Hematopoietic multipotent progenitor cell (in vitro differentiated cells): ENCODE data around the gene HDAC1. TPM values are rescaled to one million over a fixed set of nuclear protein-coding genes. Genes with fewer than 3 reads are reported as not detected.
"Not testable (repeated sequence)": the region's sequence is repeated elsewhere in the genome, so short reads cannot be mapped to it uniquely, and the experiment has no call there.

Experiments used
- DNase-seq, 3 donors: peaks; one replicate each; pipeline ENCODE4 v3.0.0-alpha.2; 2011 to 2015; ENCODE audit warnings: low read depth in 2 of 3, low spot score in 2 of 3
- total RNA-seq: library from RNA; depleted of rRNA; stranded (reverse); fragments of >200 nt; gene quantifications from one replicate; pipeline ENCODE4 v1.2.3, GENCODE V29; 2012

Gene HDAC1
- total RNA-seq, 1 donor, result 65.7 TPM

DNA sequence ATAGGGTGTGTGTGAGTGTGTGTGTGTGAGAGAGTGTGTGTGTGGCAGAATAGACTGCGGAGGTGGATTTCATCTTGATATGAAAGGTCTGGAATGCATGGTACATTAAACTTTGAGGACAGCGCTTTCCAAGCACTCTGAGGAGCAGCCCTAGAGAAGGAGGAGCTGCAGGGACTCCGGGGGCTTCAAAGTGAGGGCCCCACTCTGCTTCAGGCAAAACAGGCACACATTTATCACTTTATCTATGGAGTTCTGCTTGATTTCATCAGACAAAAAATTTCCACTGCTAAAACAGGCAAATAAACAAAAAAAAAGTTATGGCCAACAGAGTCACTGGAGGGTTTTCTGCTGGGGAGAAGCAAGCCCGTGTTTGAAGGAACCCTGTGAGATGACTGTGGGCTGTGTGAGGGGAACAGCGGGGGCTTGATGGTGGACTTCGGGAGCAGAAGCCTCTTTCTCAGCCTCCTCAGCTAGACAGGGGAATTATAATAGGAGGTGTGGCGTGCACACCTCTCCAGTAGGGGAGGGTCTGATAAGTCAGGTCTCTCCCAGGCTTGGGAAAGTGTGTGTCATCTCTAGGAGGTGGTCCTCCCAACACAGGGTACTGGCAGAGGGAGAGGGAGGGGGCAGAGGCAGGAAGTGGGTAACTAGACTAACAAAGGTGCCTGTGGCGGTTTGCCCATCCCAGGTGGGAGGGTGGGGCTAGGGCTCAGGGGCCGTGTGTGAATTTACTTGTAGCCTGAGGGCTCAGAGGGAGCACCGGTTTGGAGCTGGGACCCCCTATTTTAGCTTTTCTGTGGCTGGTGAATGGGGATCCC is 18.3 kb upstream of the HDAC1 start:
- DNase-seq, result peak in 2 of 3 donors; percentile 33 to 58

DNA sequence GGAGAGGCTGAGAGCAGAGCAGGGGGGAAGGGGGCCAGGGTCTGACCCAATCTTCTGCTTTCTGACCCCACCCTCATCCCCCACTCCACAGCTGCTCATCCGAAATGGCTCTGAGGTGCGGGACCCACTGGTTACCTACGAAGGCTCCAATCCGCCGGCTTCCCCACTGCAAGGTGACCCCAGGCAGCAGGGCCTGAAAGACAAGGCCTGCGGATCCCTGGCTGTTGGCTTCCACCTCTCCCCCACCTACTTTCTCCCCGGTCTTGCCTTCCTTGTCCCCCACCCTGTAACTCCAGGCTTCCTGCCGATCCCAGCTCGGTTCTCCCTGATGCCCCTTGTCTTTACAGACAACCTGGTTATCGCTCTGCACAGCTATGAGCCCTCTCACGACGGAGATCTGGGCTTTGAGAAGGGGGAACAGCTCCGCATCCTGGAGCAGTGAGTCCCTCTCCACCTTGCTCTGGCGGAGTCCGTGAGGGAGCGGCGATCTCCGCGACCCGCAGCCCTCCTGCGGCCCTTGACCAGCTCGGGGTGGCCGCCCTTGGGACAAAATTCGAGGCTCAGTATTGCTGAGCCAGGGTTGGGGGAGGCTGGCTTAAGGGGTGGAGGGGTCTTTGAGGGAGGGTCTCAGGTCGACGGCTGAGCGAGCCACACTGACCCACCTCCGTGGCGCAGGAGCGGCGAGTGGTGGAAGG is 17.1 kb upstream of the HDAC1 start:
- DNase-seq, result no peak

DNA sequence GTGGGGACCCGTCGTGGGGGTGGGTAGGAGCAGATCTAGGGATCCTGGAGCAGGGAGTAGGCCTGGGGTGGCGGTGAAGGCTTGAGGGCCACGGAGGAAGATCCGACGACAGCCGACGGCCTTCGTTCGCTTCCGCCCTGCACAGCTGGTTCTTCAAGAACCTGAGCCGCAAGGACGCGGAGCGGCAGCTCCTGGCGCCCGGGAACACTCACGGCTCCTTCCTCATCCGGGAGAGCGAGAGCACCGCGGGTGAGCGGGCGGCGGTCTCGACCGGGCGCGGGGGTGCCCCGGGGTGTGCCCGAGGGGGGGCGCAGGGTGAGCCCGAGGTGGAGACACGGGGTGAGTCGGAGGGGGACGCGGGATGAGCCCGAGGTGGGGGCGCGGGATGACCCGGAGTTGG is 16.5 kb upstream of the HDAC1 start:
- peak in 1 of 3 donors; percentile 42 for DNase-seq

DNA sequence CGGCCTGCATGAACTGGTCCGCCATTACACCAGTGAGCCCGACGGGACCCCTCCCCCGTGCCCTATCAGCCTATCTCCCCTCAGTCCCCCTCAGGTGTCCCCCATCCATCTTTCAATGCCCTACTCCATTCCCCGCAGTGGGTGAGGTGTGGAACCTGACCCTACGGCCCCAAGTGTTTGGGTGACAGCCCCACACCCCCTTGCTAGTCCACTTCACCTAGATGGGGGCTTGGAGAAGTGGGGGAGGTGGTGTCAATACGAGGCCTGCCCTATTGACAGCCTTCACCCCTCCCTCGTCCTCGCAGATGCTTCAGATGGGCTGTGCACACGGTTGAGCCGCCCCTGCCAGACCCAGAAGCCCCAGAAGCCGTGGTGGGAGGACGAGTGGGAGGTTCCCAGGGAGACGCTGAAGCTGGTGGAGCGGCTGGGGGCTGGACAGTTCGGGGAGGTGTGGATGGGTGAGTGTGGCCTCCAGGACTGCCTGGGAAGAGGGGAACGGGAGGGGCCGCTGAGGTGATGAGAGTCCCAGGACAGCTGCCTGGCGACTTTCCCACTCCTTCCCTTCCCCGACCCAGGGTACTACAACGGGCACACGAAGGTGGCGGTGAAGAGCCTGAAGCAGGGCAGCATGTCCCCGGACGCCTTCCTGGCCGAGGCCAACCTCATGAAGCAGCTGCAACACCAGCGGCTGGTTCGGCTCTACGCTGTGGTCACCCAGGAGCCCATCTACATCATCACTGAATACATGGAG is 15.7 kb upstream of the HDAC1 start:
- DNase-seq, result no peak

DNA sequence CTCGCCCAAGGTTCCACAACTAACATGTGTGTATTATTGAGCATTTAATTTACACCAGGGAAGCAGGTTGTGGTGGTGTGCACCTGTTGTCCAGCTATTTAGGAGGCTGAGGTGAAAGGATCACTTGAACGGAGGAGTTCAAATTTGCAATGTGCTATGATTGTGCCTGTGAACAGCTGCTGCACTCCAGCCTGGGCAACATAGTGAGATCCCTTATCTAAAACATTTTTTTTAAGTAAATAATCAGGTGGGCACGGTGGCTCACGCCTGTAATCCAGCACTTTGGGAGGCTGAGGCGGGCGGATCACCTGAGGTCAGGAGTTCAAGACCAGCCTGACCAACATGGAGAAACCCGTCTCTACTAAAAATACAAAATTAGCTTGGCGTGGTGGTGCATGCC is 7.1 kb upstream of the HDAC1 start:
- not testable (repeated sequence) for DNase-seq

DNA sequence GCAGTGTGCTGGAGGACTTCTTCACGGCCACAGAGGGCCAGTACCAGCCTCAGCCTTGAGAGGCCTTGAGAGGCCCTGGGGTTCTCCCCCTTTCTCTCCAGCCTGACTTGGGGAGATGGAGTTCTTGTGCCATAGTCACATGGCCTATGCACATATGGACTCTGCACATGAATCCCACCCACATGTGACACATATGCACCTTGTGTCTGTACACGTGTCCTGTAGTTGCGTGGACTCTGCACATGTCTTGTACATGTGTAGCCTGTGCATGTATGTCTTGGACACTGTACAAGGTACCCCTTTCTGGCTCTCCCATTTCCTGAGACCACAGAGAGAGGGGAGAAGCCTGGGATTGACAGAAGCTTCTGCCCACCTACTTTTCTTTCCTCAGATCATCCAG is 6.2 kb upstream of the HDAC1 start:
- no peak for DNase-seq

DNA sequence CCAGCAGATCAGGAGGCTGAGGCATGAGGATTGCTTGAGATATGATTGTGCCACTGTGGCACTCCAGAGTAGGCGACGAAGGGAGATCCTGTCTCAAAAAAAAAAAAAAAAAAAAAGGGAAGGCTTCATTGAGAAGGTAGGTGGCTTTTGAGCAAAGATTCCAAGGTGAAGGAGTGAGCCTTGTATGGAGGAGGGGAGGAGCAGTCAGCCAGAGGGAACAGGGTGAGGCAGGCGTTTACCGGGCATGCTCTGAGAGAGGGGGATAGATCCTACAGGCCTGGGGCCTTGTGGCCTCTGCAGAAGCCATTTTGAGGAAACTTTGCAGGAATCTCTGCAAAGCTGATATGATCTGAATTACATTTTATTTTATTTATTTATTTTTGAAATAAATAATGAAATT is 5.1 kb upstream of the HDAC1 start:
- no peak for DNase-seq

DNA sequence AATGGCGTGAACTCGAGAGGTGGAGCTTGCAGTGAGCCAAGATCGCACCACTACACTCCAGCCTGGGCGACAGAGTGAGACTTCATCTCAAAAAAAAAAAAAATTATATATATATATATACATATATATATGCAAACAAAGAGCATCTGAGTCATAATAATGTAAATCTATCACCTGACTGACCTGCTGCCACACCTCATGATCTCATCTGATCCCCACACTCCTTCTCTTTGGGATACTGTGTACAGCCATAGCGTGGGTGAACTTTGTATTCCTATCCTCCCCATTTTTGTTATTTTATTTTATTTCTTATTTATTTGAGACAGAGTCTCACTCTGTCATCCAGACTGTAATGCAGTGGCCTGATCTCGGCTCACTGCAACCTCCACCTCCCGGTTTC is 2.6 kb upstream of the HDAC1 start:
- no peak for DNase-seq

DNA sequence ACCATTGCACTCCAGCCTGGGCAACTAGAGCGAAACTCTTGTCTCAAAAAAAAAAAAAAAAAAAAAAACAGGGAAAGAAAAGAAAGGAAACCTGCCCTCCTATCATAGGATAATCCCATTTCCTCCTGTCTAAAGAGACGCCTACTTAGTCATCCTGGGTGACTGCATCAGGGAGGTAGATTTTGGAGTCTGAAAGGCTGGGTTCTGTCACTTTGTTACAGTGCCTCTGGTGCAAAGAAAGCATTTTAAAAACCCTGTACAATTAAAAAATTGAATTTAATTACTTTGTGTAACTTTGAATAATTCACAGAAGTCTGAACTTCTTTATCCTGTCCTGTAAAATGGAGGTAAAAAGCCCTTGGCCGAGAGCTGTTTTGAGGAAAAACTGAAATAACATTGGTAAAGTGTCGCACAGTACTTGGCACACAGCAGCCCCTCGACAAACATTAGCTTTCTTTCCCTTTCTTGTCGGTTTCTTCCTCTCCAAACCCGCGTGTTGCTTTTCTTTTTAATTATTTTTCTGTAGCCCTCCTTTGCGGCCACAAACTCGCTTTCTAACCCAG is 657 bp upstream of the HDAC1 start:
- no peak for DNase-seq

DNA sequence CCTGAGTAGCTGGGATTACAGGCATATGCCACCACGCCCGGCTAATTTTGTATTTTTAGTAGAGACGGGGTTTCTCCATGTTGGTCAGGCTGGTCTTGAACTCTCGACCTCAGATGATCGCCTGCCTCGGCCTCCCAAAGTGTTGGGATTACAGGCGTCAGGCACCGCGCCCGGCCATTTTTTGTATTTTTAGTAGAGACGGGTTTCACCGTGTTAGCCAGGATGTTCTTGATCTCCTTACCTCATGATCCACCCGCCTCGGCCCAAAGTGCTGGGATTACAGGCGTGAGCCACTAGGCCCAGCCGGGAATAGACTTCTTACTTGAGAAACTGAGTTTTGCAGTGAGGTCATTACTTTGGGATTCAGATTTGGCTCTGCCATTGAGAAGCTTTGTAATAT is 6.3 kb downstream of the HDAC1 start:
- not testable (repeated sequence) for DNase-seq

DNA sequence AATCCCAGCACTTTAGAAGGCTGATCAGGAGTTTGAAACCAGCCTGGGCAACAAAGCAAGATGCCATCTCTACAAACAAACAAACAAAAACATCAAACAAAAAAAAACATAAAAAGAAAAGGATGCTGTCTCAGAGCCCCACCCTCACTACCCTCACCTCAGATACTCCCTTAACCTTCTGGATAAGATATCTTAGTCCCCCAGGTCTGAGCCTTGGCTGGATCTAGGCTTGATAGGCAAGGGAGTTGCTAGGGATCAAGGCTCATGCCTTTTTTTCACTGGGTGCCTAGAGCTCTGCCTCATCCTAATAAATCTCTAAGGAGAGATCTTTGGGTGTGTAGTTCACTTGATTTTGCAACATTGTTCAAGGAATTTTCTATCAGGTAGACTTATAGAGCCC is 7.4 kb downstream of the HDAC1 start:
- no peak for DNase-seq

DNA sequence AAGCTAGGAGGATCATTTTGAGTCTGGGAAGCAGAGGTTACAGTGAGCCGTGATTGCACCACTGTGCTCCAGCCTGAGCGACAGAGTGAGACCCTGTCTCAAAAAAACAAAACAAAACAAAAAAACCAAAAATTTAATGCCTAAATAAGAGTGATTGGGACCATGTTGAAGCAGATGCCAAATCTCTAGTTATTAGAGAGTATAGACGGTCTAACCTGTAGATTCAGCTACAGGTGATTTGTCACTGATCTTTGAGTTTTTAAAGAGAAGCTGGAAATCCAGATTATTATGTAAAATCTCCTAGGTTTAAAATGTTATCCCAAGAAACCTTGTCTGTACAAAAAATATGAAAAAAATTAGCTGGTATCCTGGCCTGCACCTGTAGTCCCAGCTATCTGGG is 11.5 kb downstream of the HDAC1 start:
- no peak for DNase-seq

DNA sequence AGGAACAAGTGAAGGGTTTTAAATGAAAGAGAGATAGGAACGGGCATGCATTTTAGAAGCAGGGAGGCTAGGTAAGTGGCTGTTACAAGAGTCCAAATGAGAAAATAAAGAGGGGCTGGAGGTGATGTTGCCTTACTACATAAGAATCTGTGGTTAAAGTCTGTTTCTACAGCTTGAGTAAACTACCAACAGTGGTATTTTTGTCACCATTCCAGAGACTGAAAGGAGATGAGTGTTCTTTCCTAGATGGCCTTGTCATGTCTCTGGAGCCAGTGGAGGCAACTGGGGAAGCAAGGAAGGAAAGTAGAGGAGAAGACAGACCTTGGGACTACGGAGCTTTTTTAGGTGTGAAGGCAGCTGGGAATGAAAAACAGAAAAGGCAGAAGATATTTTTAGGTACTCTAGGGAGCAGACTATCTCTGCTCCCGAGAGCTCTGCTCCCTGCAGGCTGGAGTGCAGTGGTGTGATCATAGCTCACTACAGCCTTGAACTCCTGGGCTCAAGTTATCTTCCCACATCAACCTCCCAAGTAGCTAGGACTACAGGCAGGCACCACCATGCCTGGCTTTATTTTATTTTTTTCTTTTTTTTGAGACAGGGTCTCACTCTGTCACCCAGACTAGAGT is 12.2 kb downstream of the HDAC1 start:
- no peak for DNase-seq

DNA sequence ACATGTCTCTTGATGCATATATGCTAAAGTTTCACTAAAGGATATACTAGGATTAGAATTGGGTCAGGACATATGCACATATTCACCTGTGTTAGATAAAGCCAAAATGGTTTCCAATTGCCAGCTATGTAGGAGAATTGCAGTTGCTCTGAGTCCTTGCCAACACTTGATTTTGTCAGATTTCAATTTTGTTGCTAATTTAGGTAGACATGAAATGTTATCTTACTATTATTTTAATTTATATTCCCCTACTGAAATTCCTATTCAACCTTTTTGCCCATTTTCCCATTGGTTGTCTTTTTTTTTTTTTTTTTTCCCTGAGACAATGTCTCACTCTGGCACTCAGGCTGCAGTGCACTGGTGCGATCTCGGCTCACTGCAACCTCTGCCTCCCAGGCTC is 13.4 kb downstream of the HDAC1 start:
- no peak for DNase-seq

DNA sequence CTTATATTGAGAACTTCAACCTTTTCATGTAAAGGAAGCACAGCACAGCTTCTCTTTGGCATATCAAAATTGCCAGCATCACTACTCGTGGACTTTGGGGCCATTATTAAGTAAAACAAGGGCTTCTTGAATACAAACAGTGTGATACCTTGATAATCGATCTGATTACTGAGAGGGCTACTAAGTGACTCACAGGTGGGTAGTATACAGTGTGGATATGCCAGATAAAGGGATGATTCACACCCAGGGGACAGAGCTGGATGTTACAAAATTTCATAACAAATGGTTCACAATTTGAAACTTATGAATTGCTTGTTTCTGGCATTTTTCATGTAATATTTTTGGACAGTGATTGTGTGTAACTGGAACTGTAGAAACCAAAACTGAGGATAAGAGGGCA is 15.4 kb downstream of the HDAC1 start:
- no peak for DNase-seq

DNA sequence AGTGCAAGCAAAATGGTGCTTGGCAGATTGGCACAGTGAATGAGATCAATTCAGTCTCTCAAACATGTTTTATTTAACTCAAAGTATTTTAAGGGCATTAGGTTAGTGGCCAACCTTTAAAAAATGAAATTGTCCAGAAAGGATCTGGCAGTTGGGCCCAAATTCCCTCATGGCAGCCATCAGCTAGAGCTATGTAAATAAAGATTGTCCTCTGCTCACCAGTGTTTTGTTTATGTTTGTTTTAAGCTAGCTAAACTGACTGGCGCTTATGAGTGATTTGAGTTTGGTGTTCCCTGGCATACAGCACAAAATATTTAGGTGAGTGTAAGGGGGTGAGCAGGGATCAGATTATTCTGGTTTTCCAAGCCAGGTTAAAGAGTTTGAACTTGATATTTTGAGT is 18.1 kb downstream of the HDAC1 start:
- DNase-seq, result no peak

DNA sequence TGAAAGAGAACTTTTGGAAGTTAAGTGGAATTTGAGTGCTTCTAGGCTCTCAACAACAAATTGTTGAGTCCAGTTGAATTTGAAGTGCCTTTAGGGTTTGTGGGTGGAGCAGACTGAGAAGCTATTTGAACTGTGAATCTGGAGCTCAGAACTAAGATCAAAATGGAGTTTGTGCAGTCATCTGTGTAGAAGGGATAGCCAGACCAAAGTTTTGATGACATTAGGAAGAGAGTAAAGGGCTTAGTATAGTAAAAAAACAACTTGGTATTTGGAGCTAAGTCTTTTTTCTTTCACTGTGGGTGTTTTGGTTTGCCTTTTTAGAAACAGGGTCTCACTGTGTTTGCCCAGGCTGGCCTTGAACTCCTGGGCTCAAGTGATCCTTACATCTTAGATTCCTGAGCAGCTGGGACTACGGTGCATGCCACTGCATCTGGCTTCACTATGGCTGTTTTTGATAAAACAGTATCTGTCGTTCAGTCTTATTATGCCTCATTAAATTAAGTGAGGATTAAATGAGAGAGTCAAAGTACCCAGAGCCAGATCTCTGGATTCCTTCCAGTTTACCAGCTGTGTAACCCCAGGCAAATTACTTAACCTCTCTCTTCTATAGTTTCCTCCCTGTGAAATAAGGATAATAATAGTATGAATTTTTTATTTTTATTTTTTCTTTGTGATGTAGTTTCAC is 20.0 kb downstream of the HDAC1 start:
- no peak for DNase-seq

DNA sequence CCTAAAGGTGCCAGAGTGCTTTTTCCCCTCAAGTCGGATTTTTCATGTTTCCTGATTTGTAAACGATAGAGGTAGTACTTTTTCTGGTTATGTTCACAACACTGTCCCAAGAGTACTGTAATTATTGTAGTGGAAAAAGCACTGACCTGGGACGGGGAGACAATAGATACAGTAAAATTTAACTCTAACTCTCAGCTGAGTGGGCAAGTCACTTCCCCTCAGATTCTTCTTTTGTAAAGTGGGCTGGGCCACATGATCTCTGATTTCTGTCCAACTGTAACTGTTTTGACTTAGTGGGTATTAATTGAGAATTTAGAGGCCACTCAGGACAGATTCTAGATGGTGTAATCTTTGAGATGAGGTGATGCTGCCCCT is 25.0 kb downstream of the HDAC1 start:
- no peak for DNase-seq

DNA sequence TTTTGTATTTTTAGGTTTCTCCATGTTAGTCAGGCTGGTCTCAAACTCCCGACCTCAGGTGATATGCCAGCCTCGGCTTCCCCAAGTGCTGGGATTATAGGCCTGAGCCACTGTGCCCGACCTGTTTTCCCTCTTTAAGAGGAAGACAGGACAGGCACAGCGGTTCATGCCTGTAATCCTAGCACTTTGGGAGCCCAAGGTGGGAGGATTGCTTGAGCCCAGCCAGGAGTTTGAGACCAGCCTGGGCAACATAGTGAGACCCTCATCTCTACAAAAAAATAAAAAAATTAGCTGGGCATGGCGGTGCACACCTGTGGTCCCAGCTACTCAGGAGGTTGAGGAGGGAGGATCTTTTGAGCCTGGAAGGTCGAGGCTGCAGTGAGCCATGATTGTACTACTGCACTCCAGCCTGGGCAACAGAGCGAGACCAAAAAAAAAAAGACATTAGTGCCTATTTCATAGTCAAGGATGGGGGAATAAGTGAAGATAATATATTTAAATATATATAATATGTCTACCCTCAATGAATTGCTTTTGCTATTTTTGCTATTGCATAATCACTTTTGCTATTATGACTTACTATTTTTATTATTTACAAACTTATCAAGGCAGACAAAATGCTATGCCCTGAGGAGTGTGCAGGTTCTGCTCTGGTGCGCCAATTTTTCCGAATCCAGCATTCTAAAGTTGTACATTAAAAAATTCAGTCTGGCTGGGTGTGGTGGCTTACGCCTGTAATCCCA is 26.4 kb downstream of the HDAC1 start:
- no peak for DNase-seq
